ENCODE measurements around the gene MARCHF3.

MARCHF3 gene

GRCh38 chr5:126925482-126925881 is 104.9 kb downstream of the MARCHF3 start:
- no peak for TF ChIP-seq CTCF (conservative IDR thresholded peaks at IDR 0.05; ENCODE audit: low read depth, low read length)
- Histone ChIP-seq H4K20me1 (ENCODE audit: insufficient read depth) (no peaks in the 10 kb centered on the region), H3K27ac (no peak overlapping the region), H3K4me2 (no peak overlapping the region), H3K4me1 (ENCODE audit: low read depth, poor library complexity, severe bottlenecking) (no peaks in the 10 kb centered on the region), H3K36me3 (ENCODE audit: insufficient read depth) (no peaks in the 10 kb centered on the region), H3K79me2 (ENCODE audit: insufficient read depth, low read depth) (no peaks in the 10 kb centered on the region), H3K27me3 (ENCODE audit: insufficient read depth, low read depth) (no peaks in the 10 kb centered on the region), H2AFZ (ENCODE audit: low read depth) (no peak overlapping the region), H3K4me3 (IDR thresholded peaks at IDR 0.05; ENCODE audit: insufficient read depth, low read depth, low read length) (no peak overlapping the region), H3K9ac (no peak overlapping the region)

- no peaks in the 10 kb centered on the region for H4K20me1 ChIP-seq (ENCODE audit: insufficient read depth)
Observed at GRCh38 chr5:126924331-126925033, 105.9 kb downstream of the MARCHF3 start.

GRCh38 chr5:126921241-126922091 is 108.9 kb downstream of the MARCHF3 start:
- Histone ChIP-seq H3K36me3 (ENCODE audit: insufficient read depth) (no peaks in the 10 kb centered on the region), H3K4me1 (ENCODE audit: low read depth, poor library complexity, severe bottlenecking) (no peaks in the 10 kb centered on the region), H3K79me2 (ENCODE audit: insufficient read depth, low read depth) (no peaks in the 10 kb centered on the region), H3K27ac (no peak overlapping the region), H4K20me1 (ENCODE audit: insufficient read depth) (no peaks in the 10 kb centered on the region), H3K27me3 (ENCODE audit: insufficient read depth, low read depth) (no peaks in the 10 kb centered on the region), H3K4me2 (no peak overlapping the region), H3K9ac (no peak overlapping the region), H2AFZ (ENCODE audit: low read depth) (no peak overlapping the region), H3K4me3 (IDR thresholded peaks at IDR 0.05; ENCODE audit: insufficient read depth, low read depth, low read length) (no peak overlapping the region)
- no peak for TF ChIP-seq CTCF (conservative IDR thresholded peaks at IDR 0.05; ENCODE audit: low read depth, low read length)

More at GRCh38 chr5:126924331-126925033, 105.9 kb downstream of the MARCHF3 start:
- Histone ChIP-seq H3K27me3 (ENCODE audit: insufficient read depth, low read depth) (no peaks in the 10 kb centered on the region), H3K79me2 (ENCODE audit: insufficient read depth, low read depth) (no peaks in the 10 kb centered on the region), H3K36me3 (ENCODE audit: insufficient read depth) (no peaks in the 10 kb centered on the region), H2AFZ (ENCODE audit: low read depth) (no peak overlapping the region), H3K4me3 (IDR thresholded peaks at IDR 0.05; ENCODE audit: insufficient read depth, low read depth, low read length) (no peak overlapping the region), H3K9ac (no peak overlapping the region), H3K27ac (no peak overlapping the region), H3K4me2 (no peak overlapping the region), H3K4me1 (ENCODE audit: low read depth, poor library complexity, severe bottlenecking) (no peaks in the 10 kb centered on the region)
- no peak for TF ChIP-seq CTCF (conservative IDR thresholded peaks at IDR 0.05; ENCODE audit: low read depth, low read length)

- Histone ChIP-seq H4K20me1 (ENCODE audit: insufficient read depth) (no peaks in the 10 kb centered on the region), H3K79me2 (ENCODE audit: insufficient read depth, low read depth) (no peaks in the 10 kb centered on the region)
Observed at GRCh38 chr5:126920291-126920690, 110.1 kb downstream of the MARCHF3 start.

More at GRCh38 chr5:126920291-126920690, 110.1 kb downstream of the MARCHF3 start:
- Histone ChIP-seq H3K27me3 (ENCODE audit: insufficient read depth, low read depth) (no peaks in the 10 kb centered on the region), H3K4me2 (no peak overlapping the region), H3K27ac (no peak overlapping the region), H2AFZ (ENCODE audit: low read depth) (no peak overlapping the region), H3K36me3 (ENCODE audit: insufficient read depth) (no peaks in the 10 kb centered on the region), H3K9ac (no peak overlapping the region), H3K4me1 (ENCODE audit: low read depth, poor library complexity, severe bottlenecking) (no peaks in the 10 kb centered on the region), H3K4me3 (IDR thresholded peaks at IDR 0.05; ENCODE audit: insufficient read depth, low read depth, low read length) (no peak overlapping the region)
- TF ChIP-seq CTCF (conservative IDR thresholded peaks at IDR 0.05; ENCODE audit: low read depth, low read length): no peak
